Measurements from ENCODE around the gene ANGPTL3.
"Not testable (repeated sequence)": the region's sequence is repeated elsewhere in the genome, so short reads cannot be mapped to it uniquely, and the experiment has no call there.

ANGPTL3 gene

GRCh38 chr1:62597281-62597680, at the start of gene ANGPTL3:
TSS of gene ANGPTL3 (plus strand) at chr1:62597520. CDS start at chr1:62597567, 47 bp downstream.
- FAIRE-seq (no peak), DNase-seq (ENCODE audit: low spot score) (no peak)

- FAIRE-seq: no peak
- DNase-seq (ENCODE audit: low spot score): no peak
These were observed 36.0 kb upstream of the ANGPTL3 start for GRCh38 chr1:62561306-62561705.

GRCh38 chr1:62567182-62567581, 30.1 kb upstream of the ANGPTL3 start:
- not testable (repeated sequence) for DNase-seq (ENCODE audit: low spot score); FAIRE-seq

GRCh38 chr1:62567926-62568325, 29.4 kb upstream of the ANGPTL3 start:
- not testable (repeated sequence) for DNase-seq (ENCODE audit: low spot score); FAIRE-seq

- DNase-seq (ENCODE audit: low spot score); FAIRE-seq: not testable (repeated sequence)
These were observed 25.8 kb upstream of the ANGPTL3 start for GRCh38 chr1:62571517-62571916.

GRCh38 chr1:62572476-62572875, 24.8 kb upstream of the ANGPTL3 start:
- no peak for FAIRE-seq

GRCh38 chr1:62573675-62574074, 23.6 kb upstream of the ANGPTL3 start:
- no peak for FAIRE-seq
- DNase-seq (ENCODE audit: low spot score): no peak

More at GRCh38 chr1:62572476-62572875, 24.8 kb upstream of the ANGPTL3 start:
- DNase-seq (ENCODE audit: low spot score): no peak

GRCh38 chr1:62585469-62586155, 11.7 kb upstream of the ANGPTL3 start:
- no peak for FAIRE-seq

GRCh38 chr1:62588000-62588399, 9.3 kb upstream of the ANGPTL3 start:
- no peak for DNase-seq (ENCODE audit: low spot score)
- no peak for FAIRE-seq

More at GRCh38 chr1:62585469-62586155, 11.7 kb upstream of the ANGPTL3 start:
- DNase-seq (ENCODE audit: low spot score): no peak

GRCh38 chr1:62589321-62589720, 8.0 kb upstream of the ANGPTL3 start:
- no peak for FAIRE-seq
- no peak for DNase-seq (ENCODE audit: low spot score)

- no peak for DNase-seq (ENCODE audit: low spot score)
- no peak for FAIRE-seq
These were observed 6.9 kb upstream of the ANGPTL3 start for GRCh38 chr1:62590255-62590969.

- FAIRE-seq (no peak), DNase-seq (ENCODE audit: low spot score) (no peak)
These were observed 6.4 kb upstream of the ANGPTL3 start for GRCh38 chr1:62590970-62591368.

GRCh38 chr1:62593825-62594394, 3.4 kb upstream of the ANGPTL3 start:
- no peak for DNase-seq (ENCODE audit: low spot score)
- FAIRE-seq: no peak

GRCh38 chr1:62595647-62596046, 1.7 kb upstream of the ANGPTL3 start:
- no peak for FAIRE-seq
- DNase-seq (ENCODE audit: low spot score): no peak

GRCh38 chr1:62599044-62599443, 1.7 kb downstream of the ANGPTL3 start:
- DNase-seq (ENCODE audit: low spot score): no peak
- FAIRE-seq: no peak

- no peak for DNase-seq (ENCODE audit: low spot score)
- no peak for FAIRE-seq
These were observed 4.1 kb downstream of the ANGPTL3 start for GRCh38 chr1:62601457-62601856.

- no peak for DNase-seq (ENCODE audit: low spot score)
- no peak for FAIRE-seq
These were observed 11.6 kb downstream of the ANGPTL3 start for GRCh38 chr1:62608905-62609304.

- not testable (repeated sequence) for FAIRE-seq; DNase-seq (ENCODE audit: low spot score)
These were observed 13.3 kb downstream of the ANGPTL3 start for GRCh38 chr1:62610588-62610987.

- FAIRE-seq: no peak
These were observed 15.4 kb downstream of the ANGPTL3 start for GRCh38 chr1:62612770-62613169.

GRCh38 chr1:62613325-62613727, 16.0 kb downstream of the ANGPTL3 start:
- FAIRE-seq: no peak
- no peak for DNase-seq (ENCODE audit: low spot score)

More at GRCh38 chr1:62612770-62613169, 15.4 kb downstream of the ANGPTL3 start:
- no peak for DNase-seq (ENCODE audit: low spot score)

- DNase-seq (ENCODE audit: low spot score): no peak
- no peak for FAIRE-seq
These were observed 16.6 kb downstream of the ANGPTL3 start for GRCh38 chr1:62613890-62614289.

- FAIRE-seq (no peak), DNase-seq (ENCODE audit: low spot score) (peak; percentile 53)
These were observed 24.6 kb downstream of the ANGPTL3 start for GRCh38 chr1:62621907-62622306.
